ENCODE data around the gene MACROH2A1. TPM values are rescaled to one million over a fixed set of nuclear protein-coding genes. Genes with fewer than 3 reads are reported as not detected.

Gene MACROH2A1
- total and polyA plus RNA-seq, 8 donors = 183 to 309 (median 235) TPM

DNA sequence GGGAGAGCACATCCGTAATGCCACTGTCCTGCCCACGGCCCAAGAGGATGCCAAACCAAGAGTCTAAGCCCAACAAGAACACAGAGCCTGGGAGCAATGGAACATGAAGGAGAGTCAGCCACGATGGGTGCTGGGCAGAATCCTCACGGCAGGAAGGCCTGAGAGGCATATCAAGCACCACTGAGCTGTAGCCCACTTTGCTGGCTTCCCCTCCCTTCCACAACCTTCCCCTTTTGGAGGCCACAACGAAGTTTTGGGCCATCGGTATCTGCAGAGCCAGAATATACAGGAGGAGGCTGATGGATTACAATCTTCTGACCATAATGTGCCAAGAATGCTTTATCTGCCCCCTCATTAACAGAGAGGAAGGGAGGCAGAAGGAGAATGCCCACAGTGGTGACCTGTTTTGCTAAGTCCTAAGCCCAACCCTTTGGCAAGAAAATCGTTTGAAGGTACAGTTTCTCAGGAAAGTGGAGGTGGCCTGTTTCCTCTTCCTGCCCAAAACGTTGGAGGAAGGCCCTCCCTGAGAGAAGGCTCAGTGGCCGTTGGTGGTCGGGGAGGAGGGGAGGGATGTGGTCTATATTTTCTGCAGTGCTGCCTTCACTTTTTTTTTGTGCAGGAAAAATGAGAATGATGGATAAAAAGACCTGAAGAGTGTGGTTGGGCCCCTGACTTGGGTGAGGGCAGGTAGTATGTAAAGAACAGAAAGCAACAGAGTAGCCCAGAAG, 26.2 kb downstream of the MACROH2A1 start:
- ATAC-seq = no peak
- intact Hi-C loops (cut with DNase I) = no loop called here
- H3K4me1 ChIP-seq = peaks cover 0 to 75% of the 10 kb centered on the region in 2 donors
- H3K9me3 ChIP-seq = no peaks in the 10 kb centered on the region
- TF ChIP-seq, protein P1, sequence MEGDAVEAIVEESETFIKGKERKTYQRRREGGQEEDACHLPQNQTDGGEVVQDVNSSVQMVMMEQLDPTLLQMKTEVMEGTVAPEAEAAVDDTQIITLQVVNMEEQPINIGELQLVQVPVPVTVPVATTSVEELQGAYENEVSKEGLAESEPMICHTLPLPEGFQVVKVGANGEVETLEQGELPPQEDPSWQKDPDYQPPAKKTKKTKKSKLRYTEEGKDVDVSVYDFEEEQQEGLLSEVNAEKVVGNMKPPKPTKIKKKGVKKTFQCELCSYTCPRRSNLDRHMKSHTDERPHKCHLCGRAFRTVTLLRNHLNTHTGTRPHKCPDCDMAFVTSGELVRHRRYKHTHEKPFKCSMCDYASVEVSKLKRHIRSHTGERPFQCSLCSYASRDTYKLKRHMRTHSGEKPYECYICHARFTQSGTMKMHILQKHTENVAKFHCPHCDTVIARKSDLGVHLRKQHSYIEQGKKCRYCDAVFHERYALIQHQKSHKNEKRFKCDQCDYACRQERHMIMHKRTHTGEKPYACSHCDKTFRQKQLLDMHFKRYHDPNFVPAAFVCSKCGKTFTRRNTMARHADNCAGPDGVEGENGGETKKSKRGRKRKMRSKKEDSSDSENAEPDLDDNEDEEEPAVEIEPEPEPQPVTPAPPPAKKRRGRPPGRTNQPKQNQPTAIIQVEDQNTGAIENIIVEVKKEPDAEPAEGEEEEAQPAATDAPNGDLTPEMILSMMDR (IDR thresholded peaks at IDR 0.05) = no peak
- DNase-seq = no peak
- H3K36me3 ChIP-seq = peaks cover 0 to 92% of the 10 kb centered on the region in 2 donors
- H3K27ac ChIP-seq = peak overlapping the region; percentile 43 to 50
- H3K4me3 ChIP-seq = no peak overlapping the region
- H3K27me3 ChIP-seq = no peaks in the 10 kb centered on the region

DNA sequence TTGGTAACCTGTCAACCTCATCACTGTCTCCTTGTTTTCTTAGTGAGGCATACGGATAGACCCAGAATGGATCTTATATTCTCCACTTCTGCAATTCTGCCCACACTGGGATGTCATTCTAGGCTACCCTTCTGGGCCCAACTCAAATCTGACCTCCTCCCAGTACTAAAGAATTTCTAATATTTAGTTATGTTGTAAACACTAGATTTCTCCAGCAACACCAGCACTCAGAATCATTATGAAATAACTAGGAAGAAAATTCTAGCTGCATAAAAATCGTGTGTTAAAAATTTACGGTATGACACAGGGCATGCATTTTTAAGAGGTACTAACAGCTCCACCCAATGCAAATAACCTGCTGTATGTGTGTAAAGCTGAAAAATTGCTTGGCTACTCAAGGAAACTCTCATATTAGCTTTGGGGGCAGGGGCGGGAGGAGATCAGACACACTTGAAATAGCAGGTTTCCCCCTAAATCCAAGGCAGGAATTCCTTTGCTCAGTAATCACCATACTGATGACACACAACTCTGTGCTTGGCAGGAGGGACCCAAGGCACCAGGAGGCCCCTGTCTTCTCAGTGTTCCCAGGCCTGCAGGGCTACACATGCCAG, 27.3 kb downstream of the MACROH2A1 start:
- intact Hi-C loops (cut with DNase I) = no loop called here
- no peaks in the 10 kb centered on the region for H3K27me3 ChIP-seq
- H3K9me3 ChIP-seq = no peaks in the 10 kb centered on the region
- peaks cover 0 to 91% of the 10 kb centered on the region in 2 donors for H3K36me3 ChIP-seq
- DNase-seq (peak in 1 of 4 donors; percentile 55), ATAC-seq (peak; percentile 86)
- TF ChIP-seq, protein P1 (IDR thresholded peaks at IDR 0.05) = no peak
- H3K4me1 ChIP-seq = peaks cover 0 to 64% of the 10 kb centered on the region in 2 donors
- H3K27ac ChIP-seq = peak overlapping the region; percentile 43 to 50
- H3K4me3 ChIP-seq = no peak overlapping the region

DNA sequence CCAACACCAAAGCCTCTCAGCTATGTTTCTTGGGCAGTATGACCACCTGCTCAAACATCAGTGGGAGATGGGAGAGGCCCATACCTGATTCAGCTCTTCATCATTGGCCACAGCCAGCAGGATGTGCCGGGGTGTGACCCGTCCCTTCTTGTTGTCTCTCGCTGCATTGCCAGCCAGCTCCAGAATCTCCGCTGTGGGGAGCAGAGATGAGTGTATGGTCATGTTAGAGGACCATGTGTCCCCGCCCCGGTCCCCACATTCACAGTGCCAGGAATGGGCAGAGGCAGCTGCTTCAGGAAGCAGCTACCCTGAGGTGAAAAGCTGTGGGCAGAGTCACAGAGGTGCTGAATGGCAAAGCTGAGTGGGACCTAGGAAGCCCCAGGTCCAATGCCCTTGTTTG, 29.1 kb downstream of the MACROH2A1 start:
- H3K27me3 ChIP-seq = no peaks in the 10 kb centered on the region
- no peak overlapping the region for H3K4me3 ChIP-seq
- DNase-seq = no peak
- intact Hi-C loops (cut with DNase I) = no loop called here
- ATAC-seq = no peak
- H3K9me3 ChIP-seq = no peaks in the 10 kb centered on the region
- H3K36me3 ChIP-seq = peaks cover 0 to 91% of the 10 kb centered on the region in 2 donors
- TF ChIP-seq, protein P1 (IDR thresholded peaks at IDR 0.05) = no peak
- no peak overlapping the region for H3K27ac ChIP-seq
- H3K4me1 ChIP-seq = peaks cover 0 to 46% of the 10 kb centered on the region in 2 donors

DNA sequence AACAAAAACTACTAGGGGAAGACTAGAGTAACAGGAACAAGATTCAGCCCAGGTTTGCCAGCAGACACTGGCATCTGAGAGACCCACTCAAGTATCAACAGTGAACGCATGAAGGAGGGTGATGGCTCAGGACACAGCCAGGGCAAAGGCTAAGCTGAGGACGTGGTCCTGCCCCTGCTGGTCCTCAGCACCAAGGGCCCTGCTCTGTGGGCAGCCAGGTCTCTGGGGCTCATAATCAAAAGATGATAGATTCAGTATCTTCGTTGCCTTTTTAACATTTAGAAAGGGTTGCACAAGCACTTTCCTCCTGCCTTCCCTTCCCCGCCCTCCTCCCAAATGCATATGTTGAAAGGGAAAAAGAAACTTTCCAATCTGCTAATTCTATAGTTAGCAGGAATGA, 31.5 kb downstream of the MACROH2A1 start:
- intact Hi-C loops (cut with DNase I) = no loop called here
- no peak overlapping the region for H3K4me3 ChIP-seq
- H3K27ac ChIP-seq = no peak overlapping the region
- no peak for DNase-seq
- H3K9me3 ChIP-seq = no peaks in the 10 kb centered on the region
- ATAC-seq = no peak
- H3K27me3 ChIP-seq = no peaks in the 10 kb centered on the region
- peaks cover 0 to 22% of the 10 kb centered on the region in 2 donors for H3K4me1 ChIP-seq
- H3K36me3 ChIP-seq = peaks cover 0 to 89% of the 10 kb centered on the region in 2 donors
- TF ChIP-seq, protein P1 (IDR thresholded peaks at IDR 0.05) = no peak

DNA sequence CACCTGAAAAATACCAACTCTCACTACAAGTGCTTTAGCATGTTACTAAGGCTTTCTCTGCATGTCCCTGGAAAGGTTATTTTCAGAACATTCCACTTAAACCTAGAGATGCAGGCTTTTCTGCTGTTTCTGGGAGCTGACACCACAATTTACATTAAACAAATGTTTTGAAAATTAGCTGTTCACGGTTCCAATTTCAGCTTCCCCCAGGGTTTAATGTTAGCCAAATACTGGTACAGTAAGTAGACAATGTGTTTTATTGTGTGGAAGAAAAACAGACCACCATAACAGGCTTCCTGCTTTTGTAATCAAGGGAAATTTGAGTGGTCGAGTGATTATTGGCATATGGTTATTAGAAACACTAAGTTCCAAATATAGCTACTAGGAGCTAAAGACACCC, 32.0 kb downstream of the MACROH2A1 start:
- Histone ChIP-seq H3K27me3 (no peaks in the 10 kb centered on the region), H3K4me3 (no peak overlapping the region), H3K36me3 (peaks cover 0 to 86% of the 10 kb centered on the region in 2 donors), H3K9me3 (no peaks in the 10 kb centered on the region), H3K27ac (no peak overlapping the region), H3K4me1 (peaks cover 0 to 17% of the 10 kb centered on the region in 2 donors)
- ATAC-seq (no peak), DNase-seq (peak in 1 of 4 donors; percentile 43)
- intact Hi-C loops (cut with DNase I) = no loop called here
- TF ChIP-seq, protein P1 (IDR thresholded peaks at IDR 0.05) = no peak

All from left lung (tissue), 10 donors.